Transverse colon (tissue), 4 donors: ENCODE data around the gene NPAS3. TPM values are rescaled to one million over a fixed set of nuclear protein-coding genes. Genes with fewer than 3 reads are reported as not detected.

ENCODE experiments used
- DNase-seq: peaks from one replicate; pipeline ENCODE4 v3.0.0-alpha.2; 2019
- H3K27ac ChIP-seq, 4 donors: fragments of 200-600 bp; sonication (generic); 2 replicates each; pipeline ENCODE4 v1.5.1; 2016 to 2018; ENCODE audit warnings: inconsistent platforms in 4 of 4
- H3K27me3 ChIP-seq: fragments of 200-600 bp; sonication (generic); 2 replicates; pipeline ENCODE4 v1.5.1; 2017; ENCODE audit warnings: inconsistent platforms
- H3K36me3 ChIP-seq, 4 donors: fragments of 200-600 bp; sonication (generic); 2 replicates each; pipeline ENCODE4 v1.5.1; 2017 to 2019; ENCODE audit warnings: inconsistent platforms in 4 of 4
- H3K4me1 ChIP-seq, 4 donors: fragments of 200-600 bp; sonication (generic); 2 replicates each; pipeline ENCODE4 v1.5.1; 2017 to 2020; ENCODE audit warnings: inconsistent platforms in 4 of 4
- H3K4me3 ChIP-seq, 4 donors: fragments of 200-600 bp; sonication (generic); 1 replicate in 1 of 4; 2 replicates in 3 of 4; pipeline versions ENCODE4 v1.5.1 to v1.6.1; 2017 to 2019; ENCODE audit warnings: inconsistent platforms in 4 of 4
- H3K9me3 ChIP-seq, 2 donors: fragments of 200-600 bp; sonication (generic); 2 replicates each; pipeline ENCODE4 v1.5.1; 2017 to 2019; ENCODE audit warnings: inconsistent platforms in 2 of 2
- EP300 ChIP-seq: sonication (generic); formaldehyde crosslinking; IDR thresholded peaks from one replicate; pipeline ENCODE4 v1.6.1; 2017; ENCODE audit warnings: antibody characterized with exemption, low read depth
- POLR2A ChIP-seq: fragments of 450-650 bp; IDR thresholded peaks from one replicate; pipeline ENCODE4 v1.6.1; 2016; ENCODE audit warnings: antibody characterized with exemption, mild to moderate bottlenecking, moderate library complexity
- POLR2AphosphoS5 ChIP-seq, 3 donors: sonication (generic); formaldehyde crosslinking; IDR thresholded peaks; one replicate each; pipeline ENCODE4 v1.6.1; 2016; ENCODE audit warnings: antibody characterized with exemption in 3 of 3
- WGBS, 2 donors: methylation state at CpG; one replicate each; pipeline ENCODE4 v1.1.5; 2018; ENCODE audit warnings: low coverage in 1 of 2; 5-methylcytosine and 5-hydroxymethylcytosine counted together
- in situ Hi-C, 4 donors: fragments of 200-750 bp; cut with MboI; loops; one replicate each; pipeline versions ENCODE4 v1.15.0 to v1.15.1; 2017; ENCODE audit warnings: low sequenced_read_pairs in 3 of 4, low pct_ligation_motif_present in 1 of 4, low pct_unique_long_range_greater_than_20kb in 1 of 4
- intact Hi-C: fragments of 100-400 bp; cut with DNase I; formaldehyde crosslinking; loops from one replicate; pipeline ENCODE4 v1.15.1; 2023; ENCODE audit warnings: low total_unique reads
- total RNA-seq, 4 donors: library from RNA; depleted of rRNA; stranded (reverse); fragments of >200 nt; gene quantifications; one replicate each; pipeline ENCODE4 v1.1.0, GENCODE V29; 2016
- TF ChIP-seq, protein P1 (sequence below), 5 experiments: fragments of 200-600 bp in 3 of 5; fragments of 450-650 bp in 2 of 5; sonication (generic) in 3 of 5; IDR thresholded peaks; 1 replicate in 2 of 5; 2 replicates in 3 of 5; pipeline ENCODE4 v1.5.1; 2016 to 2017; ENCODE audit warnings: antibody characterized with exemption in 5 of 5, inconsistent platforms in 3 of 5, mild to moderate bottlenecking in 2 of 5, moderate library complexity in 1 of 5

Gene NPAS3
- total RNA-seq, 4 donors from 2014 or later = 0.96 to 6.4 (median 1.8) TPM

- in situ Hi-C loops = no loop called here
- WGBS, 2 donors = 73 to 75% methylated on average over 11 of the region's 11 CpGs
- Histone ChIP-seq H3K4me3 (no peak overlapping the region), H3K36me3 (no peaks in the 10 kb centered on the region), H3K4me1 (no peaks in the 10 kb centered on the region), H3K9me3 (no peaks in the 10 kb centered on the region), H3K27me3 (no peaks in the 10 kb centered on the region), H3K27ac (no peak overlapping the region)
- TF ChIP-seq POLR2AphosphoS5 (IDR thresholded peaks at IDR 0.05) (no peak), POLR2A (no peak), EP300 (no peak)
- TF ChIP-seq, protein P1, sequence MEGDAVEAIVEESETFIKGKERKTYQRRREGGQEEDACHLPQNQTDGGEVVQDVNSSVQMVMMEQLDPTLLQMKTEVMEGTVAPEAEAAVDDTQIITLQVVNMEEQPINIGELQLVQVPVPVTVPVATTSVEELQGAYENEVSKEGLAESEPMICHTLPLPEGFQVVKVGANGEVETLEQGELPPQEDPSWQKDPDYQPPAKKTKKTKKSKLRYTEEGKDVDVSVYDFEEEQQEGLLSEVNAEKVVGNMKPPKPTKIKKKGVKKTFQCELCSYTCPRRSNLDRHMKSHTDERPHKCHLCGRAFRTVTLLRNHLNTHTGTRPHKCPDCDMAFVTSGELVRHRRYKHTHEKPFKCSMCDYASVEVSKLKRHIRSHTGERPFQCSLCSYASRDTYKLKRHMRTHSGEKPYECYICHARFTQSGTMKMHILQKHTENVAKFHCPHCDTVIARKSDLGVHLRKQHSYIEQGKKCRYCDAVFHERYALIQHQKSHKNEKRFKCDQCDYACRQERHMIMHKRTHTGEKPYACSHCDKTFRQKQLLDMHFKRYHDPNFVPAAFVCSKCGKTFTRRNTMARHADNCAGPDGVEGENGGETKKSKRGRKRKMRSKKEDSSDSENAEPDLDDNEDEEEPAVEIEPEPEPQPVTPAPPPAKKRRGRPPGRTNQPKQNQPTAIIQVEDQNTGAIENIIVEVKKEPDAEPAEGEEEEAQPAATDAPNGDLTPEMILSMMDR (IDR thresholded peaks at IDR 0.05) = no peak
- intact Hi-C loops = no loop called here
- no peak for DNase-seq
Measured at GRCh38 chr14:33393231-33393894, 454.7 kb downstream of the NPAS3 start.

GRCh38 chr14:33393895-33394368, 455.3 kb downstream of the NPAS3 start:
- no peak for DNase-seq
- Histone ChIP-seq H3K36me3 (no peaks in the 10 kb centered on the region), H3K9me3 (no peaks in the 10 kb centered on the region), H3K27ac (no peak overlapping the region), H3K27me3 (no peaks in the 10 kb centered on the region), H3K4me1 (no peaks in the 10 kb centered on the region), H3K4me3 (no peak overlapping the region)
- intact Hi-C loops = no loop called here
- in situ Hi-C loops = no loop called here
- WGBS, 2 donors = 87 to 98% methylated on average over 3 of the region's 3 CpGs
- TF ChIP-seq, protein P1 (IDR thresholded peaks at IDR 0.05) = no peak
- TF ChIP-seq EP300 = no peak
- no peak for TF ChIP-seq POLR2AphosphoS5 (IDR thresholded peaks at IDR 0.05)
- no peak for TF ChIP-seq POLR2A

- Histone ChIP-seq H3K27me3 (no peaks in the 10 kb centered on the region), H3K9me3 (no peaks in the 10 kb centered on the region), H3K4me3 (no peak overlapping the region), H3K4me1 (no peaks in the 10 kb centered on the region), H3K36me3 (no peaks in the 10 kb centered on the region), H3K27ac (no peak overlapping the region)
- no peak for DNase-seq
- in situ Hi-C loops = no loop called here
- intact Hi-C loops = no loop called here
- 73 to 74% methylated on average over 3 of the region's 3 CpGs for WGBS, 2 donors
- no peak for TF ChIP-seq POLR2A
- TF ChIP-seq POLR2AphosphoS5 (IDR thresholded peaks at IDR 0.05) = no peak
- TF ChIP-seq, protein P1 (IDR thresholded peaks at IDR 0.05) = no peak
- no peak for TF ChIP-seq EP300
Measured at GRCh38 chr14:33401311-33401710, 462.6 kb downstream of the NPAS3 start.

GRCh38 chr14:33402604-33403003, 463.9 kb downstream of the NPAS3 start:
- no peak for DNase-seq
- intact Hi-C loops = no loop called here
- H3K9me3 ChIP-seq = no peaks in the 10 kb centered on the region

More at GRCh38 chr14:33402604-33403003, 463.9 kb downstream of the NPAS3 start:
- no peak overlapping the region for H3K27ac ChIP-seq
- H3K4me3 ChIP-seq = no peak overlapping the region
- H3K36me3 ChIP-seq = no peaks in the 10 kb centered on the region
- TF ChIP-seq POLR2AphosphoS5 (IDR thresholded peaks at IDR 0.05) = no peak
- no peak for TF ChIP-seq POLR2A
- TF ChIP-seq, protein P1 (IDR thresholded peaks at IDR 0.05) = no peak
- TF ChIP-seq EP300 = no peak
- in situ Hi-C loops = no loop called here
- H3K4me1 ChIP-seq = no peaks in the 10 kb centered on the region
- no peaks in the 10 kb centered on the region for H3K27me3 ChIP-seq
